Measurements from ENCODE around the gene SH3BP5L. TPM values are rescaled to one million over a fixed set of nuclear protein-coding genes. Genes with fewer than 3 reads are reported as not detected.

SH3BP5L gene
- total RNA-seq, 4 donors from 2014 or later = 25.2 to 32.0 (median 30.0) TPM

DNA sequence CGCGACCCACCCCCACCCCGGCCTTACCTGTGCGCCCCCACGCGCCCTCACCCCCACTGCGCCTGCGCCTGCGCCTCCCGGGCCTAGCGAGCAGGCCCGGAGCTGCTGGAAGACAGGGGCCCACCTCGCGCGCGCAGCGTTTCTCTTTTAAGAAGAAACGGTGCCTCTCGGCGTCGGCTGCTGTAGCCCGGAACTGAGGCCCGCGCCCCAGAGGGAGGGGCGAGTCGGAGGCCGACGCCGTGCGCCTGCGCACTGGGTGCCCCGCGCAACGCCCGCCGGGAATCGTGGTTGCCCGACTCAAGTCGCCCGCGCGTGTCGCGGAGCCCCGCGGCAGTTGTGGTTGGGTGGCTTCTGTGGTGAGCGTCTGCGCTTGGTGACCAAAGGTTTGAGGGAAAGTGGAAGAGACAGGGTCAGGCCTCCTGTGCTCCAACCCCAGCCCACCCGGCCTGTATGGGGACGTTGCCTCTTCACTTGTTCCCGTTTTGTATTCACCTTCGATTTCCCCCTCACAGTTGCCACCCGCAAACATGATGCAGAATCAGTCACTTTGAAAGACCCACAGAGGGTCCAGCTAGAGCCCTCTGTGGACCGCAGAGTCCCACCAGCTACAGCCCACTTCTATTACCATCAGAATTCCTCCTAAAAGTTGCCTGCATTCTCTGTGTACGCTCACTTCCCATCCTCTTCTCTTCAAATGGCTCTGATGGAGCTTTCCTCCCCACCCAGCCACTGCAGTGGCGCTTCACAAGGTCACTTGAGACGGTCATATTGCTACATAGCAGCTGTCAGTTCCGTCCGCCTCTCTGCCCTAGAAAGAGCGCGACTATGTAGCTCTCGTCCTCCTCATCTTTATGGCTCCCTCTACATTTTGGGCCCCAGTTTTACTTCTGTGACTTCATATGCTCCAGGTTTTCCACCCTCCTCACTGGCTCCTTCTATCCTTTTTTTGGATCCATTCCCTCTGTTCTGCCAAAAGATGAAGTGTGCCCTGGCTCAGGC, 33.5 kb upstream of the SH3BP5L start, which contains the start of gene ZNF692:
TSS of gene ZNF692 (minus strand) at position 195 of the 999 bp plus-strand sequence. CDS start 776 bp downstream, outside the sequence.
- Histone ChIP-seq H3K27me3 (no peaks in the 10 kb centered on the region), H3K4me3 (replicated peaks in 1 of 3) (peak within 1 kb of the TSS; percentile 33 to 57 (median 40)), H3K4me1 (peaks cover 20 to 32% of the 10 kb centered on the region in 2 donors), H3K27ac (peak within 1 kb of the TSS; percentile 78 to 95 (median 88)), H3K36me3 (no peaks in the 10 kb centered on the region), H3K9me3 (no peaks in the 10 kb centered on the region)
- intact Hi-C loops (cut with DNase I) = no loop called here
- peak; percentile 99 for DNase-seq
- peak in 1 of 2 donors; percentile 91 for TF ChIP-seq POLR2A (IDR thresholded peaks at IDR 0.05)
- TF ChIP-seq, protein P1, sequence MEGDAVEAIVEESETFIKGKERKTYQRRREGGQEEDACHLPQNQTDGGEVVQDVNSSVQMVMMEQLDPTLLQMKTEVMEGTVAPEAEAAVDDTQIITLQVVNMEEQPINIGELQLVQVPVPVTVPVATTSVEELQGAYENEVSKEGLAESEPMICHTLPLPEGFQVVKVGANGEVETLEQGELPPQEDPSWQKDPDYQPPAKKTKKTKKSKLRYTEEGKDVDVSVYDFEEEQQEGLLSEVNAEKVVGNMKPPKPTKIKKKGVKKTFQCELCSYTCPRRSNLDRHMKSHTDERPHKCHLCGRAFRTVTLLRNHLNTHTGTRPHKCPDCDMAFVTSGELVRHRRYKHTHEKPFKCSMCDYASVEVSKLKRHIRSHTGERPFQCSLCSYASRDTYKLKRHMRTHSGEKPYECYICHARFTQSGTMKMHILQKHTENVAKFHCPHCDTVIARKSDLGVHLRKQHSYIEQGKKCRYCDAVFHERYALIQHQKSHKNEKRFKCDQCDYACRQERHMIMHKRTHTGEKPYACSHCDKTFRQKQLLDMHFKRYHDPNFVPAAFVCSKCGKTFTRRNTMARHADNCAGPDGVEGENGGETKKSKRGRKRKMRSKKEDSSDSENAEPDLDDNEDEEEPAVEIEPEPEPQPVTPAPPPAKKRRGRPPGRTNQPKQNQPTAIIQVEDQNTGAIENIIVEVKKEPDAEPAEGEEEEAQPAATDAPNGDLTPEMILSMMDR (IDR thresholded peaks at IDR 0.05) = no peak
- WGBS, 2 donors = 14 to 25% methylated on average over 15 to 30 of the region's 62 CpGs

DNA sequence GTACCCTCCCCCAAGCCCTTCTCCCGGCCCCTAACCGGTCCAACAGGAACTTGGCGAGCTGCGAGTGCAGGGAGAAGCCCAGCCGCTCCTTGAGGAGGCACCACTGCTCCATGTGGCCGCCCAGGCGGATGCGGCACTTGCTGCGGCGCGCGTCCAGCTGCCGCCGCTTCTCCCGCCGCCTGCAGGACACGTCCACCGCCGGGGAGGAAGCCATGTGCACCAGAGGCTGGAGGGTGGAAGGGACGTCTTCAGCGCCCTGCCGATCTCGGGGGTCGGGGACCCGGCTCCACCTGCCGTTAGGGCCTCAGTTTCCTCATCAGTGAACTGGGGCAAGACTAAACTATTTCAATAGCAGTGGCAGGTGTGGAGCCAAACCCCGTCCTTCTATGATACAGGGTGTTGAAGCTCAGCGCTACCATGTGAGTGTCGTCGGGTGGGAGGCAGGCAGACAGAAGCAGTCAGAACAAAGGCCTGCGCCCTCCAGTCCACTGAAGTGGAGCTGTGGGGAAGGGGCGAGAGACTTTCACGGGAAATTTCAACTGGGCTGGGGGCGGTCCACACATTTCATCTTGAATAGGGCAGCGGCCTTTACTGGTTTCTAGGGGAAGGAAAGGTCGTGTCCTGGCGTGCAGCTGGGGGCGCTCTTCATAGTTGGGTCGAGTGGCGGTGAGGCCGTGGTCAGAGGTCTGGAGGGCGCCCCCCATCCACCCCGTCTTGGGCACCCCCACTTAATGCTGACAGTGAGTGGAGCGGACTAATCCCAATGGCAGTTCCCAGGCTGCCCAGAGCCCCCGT, 32.6 kb upstream of the SH3BP5L start:
- 1 to 5% methylated on average over 13 to 41 of the region's 45 CpGs for WGBS, 2 donors
- H3K4me1 ChIP-seq = peaks cover 15 to 26% of the 10 kb centered on the region in 2 donors
- intact Hi-C loops (cut with DNase I) = no loop called here

DNA sequence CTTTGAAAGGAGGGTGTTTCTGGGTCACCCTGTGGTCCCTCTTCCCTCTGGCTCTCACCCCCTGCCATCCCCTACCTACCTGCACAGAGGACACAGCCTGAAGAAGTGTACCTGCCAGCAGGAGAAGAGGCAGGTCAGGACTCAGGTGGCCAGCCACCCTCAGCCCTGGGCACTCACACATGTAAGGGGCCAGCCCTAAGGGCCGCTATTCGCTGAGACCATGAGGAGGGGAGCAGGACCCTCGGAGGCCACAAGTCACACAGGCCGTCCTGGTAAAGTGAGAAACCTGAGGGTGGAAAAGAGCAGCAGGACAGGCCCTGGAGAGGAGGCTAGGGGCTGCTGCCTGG, 32.0 kb upstream of the SH3BP5L start:
- Histone ChIP-seq H3K27me3 (no peaks in the 10 kb centered on the region), H3K4me1 (peaks cover 15 to 22% of the 10 kb centered on the region in 2 donors), H3K4me3 (replicated peaks in 1 of 3) (peak overlapping the region in 1 of 3 donors; percentile 33), H3K9me3 (no peaks in the 10 kb centered on the region), H3K27ac (peak overlapping the region; percentile 49 to 88 (median 78)), H3K36me3 (no peaks in the 10 kb centered on the region)
- WGBS, 2 donors = 0 to 3% methylated on average over 2 to 4 of the region's 4 CpGs
- no peak for DNase-seq
- TF ChIP-seq, protein P1 (IDR thresholded peaks at IDR 0.05) = no peak
- no peak for TF ChIP-seq POLR2A (IDR thresholded peaks at IDR 0.05)
- intact Hi-C loops (cut with DNase I) = no loop called here

More for the DNA sequence above, 32.6 kb upstream of the SH3BP5L start:
- H3K4me3 ChIP-seq (replicated peaks in 1 of 3) = peak overlapping the region; percentile 33 to 57 (median 40)
- no peaks in the 10 kb centered on the region for H3K27me3 ChIP-seq
- H3K27ac ChIP-seq = peak overlapping the region; percentile 78 to 95 (median 88)
- no peaks in the 10 kb centered on the region for H3K36me3 ChIP-seq
- DNase-seq = peak; percentile 85 to 89
- TF ChIP-seq, protein P1 (IDR thresholded peaks at IDR 0.05) = peak in 4 of 6 experiments; percentile 29 to 42 (median 36)
- TF ChIP-seq POLR2A (IDR thresholded peaks at IDR 0.05) = peak in 1 of 2 donors; percentile 64
- H3K9me3 ChIP-seq = no peaks in the 10 kb centered on the region

DNA sequence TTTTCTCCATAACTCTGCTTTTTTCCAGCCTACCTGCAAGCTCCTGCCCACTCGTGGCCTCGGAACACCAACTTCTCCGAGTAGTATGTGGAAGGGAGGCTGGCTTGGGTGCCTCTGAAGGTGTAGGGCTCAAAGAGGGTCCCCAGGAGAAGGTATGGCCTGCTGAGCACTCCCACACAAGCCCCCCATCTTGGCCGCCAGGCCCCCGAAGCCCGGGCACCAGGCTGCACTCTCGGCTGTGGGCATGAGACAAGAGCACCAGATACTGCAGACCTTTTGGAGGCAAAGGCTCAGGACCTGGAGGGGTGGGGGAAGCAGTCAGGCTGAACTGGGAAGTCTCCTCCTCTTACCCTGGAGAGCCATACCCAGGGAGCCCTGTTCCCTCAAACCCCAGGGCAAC, 31.5 kb upstream of the SH3BP5L start:
- H3K4me3 ChIP-seq (replicated peaks in 1 of 3) = no peak overlapping the region
- no peaks in the 10 kb centered on the region for H3K36me3 ChIP-seq
- peaks cover 15 to 18% of the 10 kb centered on the region in 2 donors for H3K4me1 ChIP-seq
- TF ChIP-seq, protein P1 (IDR thresholded peaks at IDR 0.05) = no peak
- no peak for TF ChIP-seq POLR2A (IDR thresholded peaks at IDR 0.05)
- WGBS, 2 donors = 45 to 62% methylated on average over 7 of the region's 7 CpGs
- intact Hi-C loops (cut with DNase I) = no loop called here
- DNase-seq = peak in 1 of 2 donors; percentile 24
- H3K27me3 ChIP-seq = no peaks in the 10 kb centered on the region
- H3K9me3 ChIP-seq = no peaks in the 10 kb centered on the region
- peak overlapping the region in 2 of 3 donors; percentile 49 to 78 for H3K27ac ChIP-seq
